HepG2 (cell line): ENCODE data around the gene DRD1. TPM values are rescaled to one million over a fixed set of nuclear protein-coding genes. Genes with fewer than 3 reads are reported as not detected.

ENCODE experiments used
- AGO2 ChIP-seq: fragments of 200-400 bp; formaldehyde crosslinking; optimal IDR thresholded peaks from 2 replicates; pipeline ENCODE3; 2017; ENCODE audit warnings: mild to moderate bottlenecking, low read depth, low read length, moderate library complexity
- ASH2L ChIP-seq: fragments of 300-600, 200-600 bp; sonication (generic); IDR thresholded peaks from 2 replicates; pipeline ENCODE4 v1.7.0; 2017; ENCODE audit warnings: low read depth, mild to moderate bottlenecking, moderate library complexity, mixed read lengths, low read length; ENCODE audit not compliant: insufficient read length
- ATF7 ChIP-seq, 2 experiments: fragments of 450-650 bp in 1 of 2; sonication (generic) in 1 of 2; formaldehyde crosslinking in 1 of 2; IDR thresholded peaks; 2 replicates each; pipeline versions ENCODE4 v1.4.0 to v1.6.1; 2016 to 2020; ENCODE audit warnings: antibody characterized with exemption in 1 of 2, mild to moderate bottlenecking in 1 of 2, missing genetic modification reagents in 1 of 2
- FOXK1 ChIP-seq: sonication (generic); formaldehyde crosslinking; IDR thresholded peaks from 2 replicates; pipeline ENCODE4 v1.4.0; 2020; ENCODE audit warnings: low read depth, missing genetic modification reagents, borderline replicate concordance
- GTF2F1 ChIP-seq: fragments of 150-350 bp; IDR thresholded peaks from 2 replicates; pipeline ENCODE4 v1.6.1; 2014; ENCODE audit warnings: low read length
- HNRNPH1 ChIP-seq: fragments of 200-400 bp; formaldehyde crosslinking; optimal IDR thresholded peaks from 2 replicates; pipeline ENCODE3; 2017; ENCODE audit warnings: mild to moderate bottlenecking, low read depth, low read length
- MTA3 ChIP-seq: sonication (generic); formaldehyde crosslinking; IDR thresholded peaks from 2 replicates; pipeline ENCODE4 v1.4.0; 2020; ENCODE audit warnings: missing genetic modification reagents
- RARG ChIP-seq: sonication (generic); formaldehyde crosslinking; IDR thresholded peaks from 2 replicates; pipeline ENCODE4 v1.4.0; 2020; ENCODE audit warnings: low read depth, mild to moderate bottlenecking, missing genetic modification reagents
- RXRB ChIP-seq: IDR thresholded peaks from 2 replicates; pipeline ENCODE4 v1.6.1; 2016; ENCODE audit warnings: borderline replicate concordance, missing genetic modification reagents, missing compliant biosample characterization
- SATB2 ChIP-seq: sonication (generic); formaldehyde crosslinking; IDR thresholded peaks from 2 replicates; pipeline ENCODE4 v1.5.0; 2020; ENCODE audit warnings: missing genetic modification reagents
- SP140L ChIP-seq: sonication (generic); formaldehyde crosslinking; IDR thresholded peaks from 2 replicates; pipeline ENCODE4 v1.4.0; 2020; ENCODE audit warnings: missing genetic modification reagents, borderline replicate concordance
- SP4 ChIP-seq: sonication (generic); formaldehyde crosslinking; IDR thresholded peaks from 2 replicates; pipeline ENCODE4 v1.8.1; 2023; ENCODE audit warnings: mild to moderate bottlenecking, missing genetic modification reagents
- ZNF160 ChIP-seq: sonication (generic); formaldehyde crosslinking; IDR thresholded peaks from 2 replicates; pipeline ENCODE4 v1.8.0; 2022; ENCODE audit warnings: mild to moderate bottlenecking, inconsistent platforms, missing genetic modification reagents
- ZNF431 ChIP-seq: sonication (generic); formaldehyde crosslinking; IDR thresholded peaks from 2 replicates; pipeline ENCODE4 v1.9.0; 2022; ENCODE audit warnings: missing genetic modification reagents, low read depth, mild to moderate bottlenecking, borderline replicate concordance
- ZNF615 ChIP-seq: sonication (generic); formaldehyde crosslinking; IDR thresholded peaks from 2 replicates; pipeline ENCODE4 v1.5.0; 2020; ENCODE audit warnings: mild to moderate bottlenecking, missing genetic modification reagents, borderline replicate concordance
- ZNF749 ChIP-seq: sonication (generic); formaldehyde crosslinking; IDR thresholded peaks from 2 replicates; pipeline ENCODE4 v1.8.0; 2022; ENCODE audit warnings: mild to moderate bottlenecking, missing genetic modification reagents, moderate library complexity, borderline replicate concordance
- ZXDC ChIP-seq: sonication (generic); formaldehyde crosslinking; IDR thresholded peaks from 2 replicates; pipeline ENCODE4 v1.5.0; 2020; ENCODE audit warnings: mild to moderate bottlenecking, missing genetic modification reagents
- polyA plus RNA-seq, 8 experiments: library from polyadenylated mRNA; depleted of rRNA in 3 of 8; stranded (reverse) in 7 of 8; unstranded in 1 of 8; fragments of >200 nt; fragmentation: Illumina TruSeq in 4 of 8; extraction: Trizol in 4 of 8; gene quantifications; 2 replicates each; pipeline versions ENCODE4 v1.2.1 to v1.2.3, GENCODE V29; 2011 to 2016; ENCODE audit warnings: low read depth in 4 of 8, missing spikeins in 1 of 8, mixed read lengths in 1 of 8; ENCODE audit not compliant: insufficient read depth in 1 of 8
- total RNA-seq, 5 experiments: library from RNA; depleted of rRNA; stranded (reverse); fragments of >200 nt; fragmentation: Illumina TruSeq; extraction: Trizol; gene quantifications; 2 replicates each; pipeline ENCODE4 v1.2.3, GENCODE V29; 2016; ENCODE audit warnings: low read depth in 1 of 5
- TF ChIP-seq, protein P1 (sequence below): fragments of 450-650 bp; IDR thresholded peaks from 2 replicates; pipeline ENCODE4 v1.6.1; 2017; ENCODE audit warnings: mild to moderate bottlenecking
- TF ChIP-seq, protein P2 (sequence below), 2 experiments: sonication (generic) in 1 of 2; formaldehyde crosslinking in 1 of 2; IDR thresholded peaks; 2 replicates each; pipeline versions ENCODE4 v1.4.0 to v1.6.1; 2016 to 2020; ENCODE audit warnings: borderline replicate concordance in 1 of 2, low read depth in 1 of 2, mild to moderate bottlenecking in 1 of 2, missing genetic modification reagents in 1 of 2

DRD1 gene
- total and polyA plus RNA-seq, 2 of the 13 experiments (the other 11 are each of a cell fraction or from before 2014, with no cell fraction given): not detected

DNA sequence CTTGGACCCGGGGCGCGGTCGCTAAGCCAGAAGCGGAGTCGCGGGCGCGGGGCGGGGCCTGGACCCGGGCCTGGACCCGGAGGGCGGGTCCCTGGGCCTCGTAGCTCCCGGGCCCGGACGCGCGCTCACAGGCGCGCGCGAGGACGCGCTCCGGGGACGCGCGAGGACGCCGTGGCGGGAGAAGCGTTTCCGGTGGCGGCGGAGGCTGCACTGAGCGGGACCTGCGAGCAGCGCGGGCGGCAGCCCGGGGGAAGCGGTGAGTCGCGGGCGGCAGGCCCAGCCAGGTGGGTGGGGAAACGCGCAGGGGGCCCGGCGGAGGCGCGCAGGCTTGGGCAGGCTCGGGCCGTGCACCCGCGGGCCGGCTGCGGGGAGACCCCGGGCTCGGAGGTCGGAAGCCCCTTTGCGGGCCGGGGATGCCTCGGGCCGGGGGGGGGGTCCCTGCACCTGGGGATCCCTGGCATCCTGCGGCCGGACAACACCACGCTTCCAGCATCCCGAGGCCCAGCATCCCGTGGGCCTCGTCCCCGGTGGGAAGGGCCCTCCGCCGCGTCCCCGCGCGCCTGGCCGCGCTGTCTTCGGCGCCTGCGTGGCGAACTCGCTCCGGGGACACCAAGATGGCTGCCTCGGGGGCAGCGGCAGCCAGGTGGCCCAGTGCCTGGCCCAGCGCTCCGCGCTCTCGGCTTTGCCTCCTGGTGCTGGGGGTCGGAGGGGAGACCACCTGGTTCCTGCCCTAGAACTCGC lies 34.6 kb upstream of the DRD1 start, which contains the start of gene SFXN1 (continued):
- TF ChIP-seq, protein P1, sequence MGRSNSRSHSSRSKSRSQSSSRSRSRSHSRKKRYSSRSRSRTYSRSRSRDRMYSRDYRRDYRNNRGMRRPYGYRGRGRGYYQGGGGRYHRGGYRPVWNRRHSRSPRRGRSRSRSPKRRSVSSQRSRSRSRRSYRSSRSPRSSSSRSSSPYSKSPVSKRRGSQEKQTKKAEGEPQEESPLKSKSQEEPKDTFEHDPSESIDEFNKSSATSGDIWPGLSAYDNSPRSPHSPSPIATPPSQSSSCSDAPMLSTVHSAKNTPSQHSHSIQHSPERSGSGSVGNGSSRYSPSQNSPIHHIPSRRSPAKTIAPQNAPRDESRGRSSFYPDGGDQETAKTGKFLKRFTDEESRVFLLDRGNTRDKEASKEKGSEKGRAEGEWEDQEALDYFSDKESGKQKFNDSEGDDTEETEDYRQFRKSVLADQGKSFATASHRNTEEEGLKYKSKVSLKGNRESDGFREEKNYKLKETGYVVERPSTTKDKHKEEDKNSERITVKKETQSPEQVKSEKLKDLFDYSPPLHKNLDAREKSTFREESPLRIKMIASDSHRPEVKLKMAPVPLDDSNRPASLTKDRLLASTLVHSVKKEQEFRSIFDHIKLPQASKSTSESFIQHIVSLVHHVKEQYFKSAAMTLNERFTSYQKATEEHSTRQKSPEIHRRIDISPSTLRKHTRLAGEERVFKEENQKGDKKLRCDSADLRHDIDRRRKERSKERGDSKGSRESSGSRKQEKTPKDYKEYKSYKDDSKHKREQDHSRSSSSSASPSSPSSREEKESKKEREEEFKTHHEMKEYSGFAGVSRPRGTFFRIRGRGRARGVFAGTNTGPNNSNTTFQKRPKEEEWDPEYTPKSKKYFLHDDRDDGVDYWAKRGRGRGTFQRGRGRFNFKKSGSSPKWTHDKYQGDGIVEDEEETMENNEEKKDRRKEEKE: no peak
- TF ChIP-seq ZNF160 (CRISPR knock-in tag) (peak; percentile 35; the same call in 1 of the 2 replicates), SP4 (CRISPR knock-in tag) (no peak; the same call in 1 of the 2 replicates), ZNF749 (peak; percentile 12; the same call in 1 of the 2 replicates), SATB2 (CRISPR knock-in tag) (no peak), ATF7 (IDR thresholded peaks at IDR 0.05) (no peak), ATF7 (CRISPR knock-in tag; IDR thresholded peaks at IDR 0.05) (no peak), RXRB (CRISPR knock-in tag) (0 out of 2 replicates have a peak, but pooled peaks have one; percentile 20), HNRNPH1 (no peak), MTA3 (CRISPR knock-in tag) (no peak), ZNF431 (no peak), ZNF615 (CRISPR knock-in tag) (no peak), RARG (no peak), ZXDC (CRISPR knock-in tag) (peak; percentile 47; the same call in 1 of the 2 replicates), ASH2L (no peak), GTF2F1 (no peak), AGO2 (peak; percentile 70), SP140L (no peak), FOXK1 (CRISPR knock-in tag) (no peak)
- TF ChIP-seq, protein P2, sequence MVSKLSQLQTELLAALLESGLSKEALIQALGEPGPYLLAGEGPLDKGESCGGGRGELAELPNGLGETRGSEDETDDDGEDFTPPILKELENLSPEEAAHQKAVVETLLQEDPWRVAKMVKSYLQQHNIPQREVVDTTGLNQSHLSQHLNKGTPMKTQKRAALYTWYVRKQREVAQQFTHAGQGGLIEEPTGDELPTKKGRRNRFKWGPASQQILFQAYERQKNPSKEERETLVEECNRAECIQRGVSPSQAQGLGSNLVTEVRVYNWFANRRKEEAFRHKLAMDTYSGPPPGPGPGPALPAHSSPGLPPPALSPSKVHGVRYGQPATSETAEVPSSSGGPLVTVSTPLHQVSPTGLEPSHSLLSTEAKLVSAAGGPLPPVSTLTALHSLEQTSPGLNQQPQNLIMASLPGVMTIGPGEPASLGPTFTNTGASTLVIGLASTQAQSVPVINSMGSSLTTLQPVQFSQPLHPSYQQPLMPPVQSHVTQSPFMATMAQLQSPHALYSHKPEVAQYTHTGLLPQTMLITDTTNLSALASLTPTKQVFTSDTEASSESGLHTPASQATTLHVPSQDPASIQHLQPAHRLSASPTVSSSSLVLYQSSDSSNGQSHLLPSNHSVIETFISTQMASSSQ (IDR thresholded peaks at IDR 0.05; ENCODE audit: low read depth): no peak
- TF ChIP-seq, protein P2 (CRISPR knock-in tag; IDR thresholded peaks at IDR 0.05; ENCODE audit: borderline replicate concordance): no peak
